Caco-2 (cell line): ENCODE results near the gene ST6GALNAC2. TPM values are rescaled to one million over a fixed set of nuclear protein-coding genes. Genes with fewer than 3 reads are reported as not detected.

Source experiments
- BruUV-seq: library from RNA; stranded (reverse); fragments of 400-500 nt; replicated peaks from 2 replicates; lab custom pipeline; 2021; lab: Mats Ljungman, UMichigan
- CTCF ChIA-PET: fragments of 300-600 bp; sonication (Branson Sonifier 250); formaldehyde crosslinking; loops from one replicate; lab custom pipeline; 2022; ENCODE audit warnings: antibody characterized with exemption; lab: Charles Lee
- POLR2A ChIA-PET: fragments of 300-600 bp; sonication (Branson Sonifier 250); formaldehyde crosslinking; loops from one replicate; lab custom pipeline; 2022; ENCODE audit warnings: antibody characterized with exemption; lab: Charles Lee
- DNase-seq, 2 experiments: peaks; one replicate each; pipeline versions ENCODE4 v3.0.0 to v3.0.0-alpha.2; 2020 to 2022
- H3K27me3 ChIP-seq: replicated peaks from 2 replicates; pipeline ENCODE4 v1.6.0; 2011; ENCODE audit warnings: low read length; ENCODE audit not compliant: control insufficient read depth, insufficient read depth
- H3K36me3 ChIP-seq: 2 replicates; pipeline ENCODE4 v1.5.1; 2011; ENCODE audit warnings: low read length; ENCODE audit not compliant: control insufficient read depth, insufficient read depth
- H3K4me1 ChIP-seq: fragments of 250-450 bp; sonication (Bioruptor Pico); 2 replicates; pipeline ENCODE4 v1.5.1; 2020; ENCODE audit warnings: mild to moderate bottlenecking
- H3K4me3 ChIP-seq: 2 replicates; pipeline ENCODE4 v1.5.1; 2011; ENCODE audit warnings: low read depth, mild to moderate bottlenecking, control low read depth, low read length
- H3K9me3 ChIP-seq: fragments of 250-450 bp; sonication (Bioruptor Pico); 2 replicates; pipeline ENCODE4 v1.5.1; 2020; ENCODE audit warnings: mild to moderate bottlenecking, moderate library complexity
- H3K27ac Mint-ChIP-seq: one replicate; pipeline ENCODE4 v1.8.0; 2022; ENCODE audit warnings: mixed read lengths; ENCODE audit not compliant: unreplicated experiment
- H3K27me3 Mint-ChIP-seq: one replicate; pipeline ENCODE4 v1.8.0; 2022; ENCODE audit warnings: mixed read lengths; ENCODE audit not compliant: insufficient read depth, unreplicated experiment
- H3K36me3 Mint-ChIP-seq: one replicate; pipeline ENCODE4 v1.8.0; 2022; ENCODE audit warnings: mild to moderate bottlenecking, mixed read lengths; ENCODE audit not compliant: insufficient read depth, unreplicated experiment
- H3K4me1 Mint-ChIP-seq: one replicate; pipeline ENCODE4 v1.8.0; 2022; ENCODE audit warnings: low read depth, mixed read lengths; ENCODE audit not compliant: unreplicated experiment
- H3K4me3 Mint-ChIP-seq: one replicate; pipeline ENCODE4 v1.8.0; 2022; ENCODE audit warnings: mild to moderate bottlenecking, moderate library complexity, mixed read lengths; ENCODE audit not compliant: unreplicated experiment
- H3K9me3 Mint-ChIP-seq: one replicate; pipeline ENCODE4 v1.8.0; 2022; ENCODE audit warnings: mixed read lengths; ENCODE audit not compliant: unreplicated experiment
- CTCF ChIP-seq, 2 experiments: fragments of 200-600 bp in 1 of 2; IDR thresholded peaks; 1 replicate in 1 of 2; 2 replicates in 1 of 2; pipeline versions ENCODE4 v1.5.1 to v1.8.0; 2011 to 2022; ENCODE audit warnings: antibody characterized with exemption in 1 of 2, control low read depth in 1 of 2, inconsistent platforms in 1 of 2, low read depth in 1 of 2, low read length in 1 of 2, mild to moderate bottlenecking in 1 of 2, moderate library complexity in 1 of 2; ENCODE audit not compliant: insufficient read depth in 1 of 2, severe bottlenecking in 1 of 2, unreplicated experiment in 1 of 2
- intact Hi-C: fragments of 100-400 bp; cut with micrococcal nuclease; formaldehyde crosslinking; loops from one replicate; pipeline ENCODE4 v1.10.0; 2022; ENCODE audit not compliant: unreplicated experiment
- total RNA-seq: library from RNA; stranded (reverse); gene quantifications from 2 replicates; pipeline ENCODE4 v1.2.3, GENCODE V29; 2022

The ST6GALNAC2 gene
- total RNA-seq, 1 experiment from 2014 or later: 0.77 TPM

DNA sequence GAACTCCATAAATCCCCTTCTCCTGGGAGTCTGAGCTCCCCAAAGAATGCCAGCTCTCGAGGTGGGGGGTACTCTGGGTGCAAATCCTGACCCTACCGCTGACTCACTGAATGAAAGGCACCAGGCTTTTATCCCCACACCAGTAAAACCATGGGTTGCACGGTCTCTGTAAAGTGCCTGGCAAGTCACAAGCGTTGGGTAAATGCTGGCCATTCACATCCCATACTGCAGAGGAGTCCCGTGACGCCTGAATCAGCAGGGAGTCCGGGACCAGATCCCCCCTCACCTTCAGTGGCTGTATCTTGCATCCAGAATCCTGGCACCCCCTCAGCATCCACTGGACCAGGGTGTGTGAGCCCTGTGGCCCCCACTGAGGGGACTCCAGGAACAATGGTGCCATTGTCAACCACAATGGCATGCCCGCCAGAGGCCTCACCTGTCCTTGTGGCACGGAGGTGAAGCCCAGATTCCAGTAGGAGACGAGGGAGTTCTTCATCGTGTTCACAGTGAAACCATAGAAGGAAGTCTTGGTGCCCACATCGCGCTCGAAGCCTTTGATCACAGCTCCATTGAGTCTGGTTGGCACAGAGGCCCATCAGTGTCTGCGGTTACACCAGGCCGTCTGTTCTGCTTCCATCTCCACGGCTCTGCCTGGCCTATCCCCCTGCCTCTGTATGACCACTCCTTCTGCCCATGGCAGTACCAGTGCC is 13.3 kb downstream of the ST6GALNAC2 start:
- no peaks in the 10 kb centered on the region for H3K9me3 Mint-ChIP-seq
- no TSS peak for BruUV-seq
- no peaks in the 10 kb centered on the region for H3K27me3 Mint-ChIP-seq
- intact Hi-C loops: no loop called here
- no peak for TF ChIP-seq CTCF (IDR thresholded peaks at IDR 0.05; ENCODE audit: insufficient read depth in 1 of 2, low read depth in 1 of 2, low read length in 1 of 2, severe bottlenecking in 1 of 2, unreplicated experiment in 1 of 2)
- no peak overlapping the region for H3K4me3 Mint-ChIP-seq
- H3K4me1 ChIP-seq: peaks cover 17% of the 10 kb centered on the region
- H3K4me3 ChIP-seq: no peak overlapping the region
- H3K36me3 ChIP-seq: no peaks in the 10 kb centered on the region
- POLR2A ChIA-PET: interaction anchor here (1.0 kb wide), 1 partner anchor 41 kb away, joined by 3 read pairs; no protein-coding TSS in a partner anchor
- no peak overlapping the region for H3K27ac Mint-ChIP-seq
- CTCF ChIA-PET: interaction anchor here (0.7 to 1.1 kb wide), 2 partner anchors 52 to 106 kb away, joined by 3 to 4 read pairs; no protein-coding TSS in a partner anchor
- peaks cover 44% of the 10 kb centered on the region for H3K36me3 Mint-ChIP-seq
- H3K4me1 Mint-ChIP-seq: no peaks in the 10 kb centered on the region
- no peaks in the 10 kb centered on the region for H3K27me3 ChIP-seq
- H3K9me3 ChIP-seq: no peaks in the 10 kb centered on the region
- no peak for DNase-seq

DNA sequence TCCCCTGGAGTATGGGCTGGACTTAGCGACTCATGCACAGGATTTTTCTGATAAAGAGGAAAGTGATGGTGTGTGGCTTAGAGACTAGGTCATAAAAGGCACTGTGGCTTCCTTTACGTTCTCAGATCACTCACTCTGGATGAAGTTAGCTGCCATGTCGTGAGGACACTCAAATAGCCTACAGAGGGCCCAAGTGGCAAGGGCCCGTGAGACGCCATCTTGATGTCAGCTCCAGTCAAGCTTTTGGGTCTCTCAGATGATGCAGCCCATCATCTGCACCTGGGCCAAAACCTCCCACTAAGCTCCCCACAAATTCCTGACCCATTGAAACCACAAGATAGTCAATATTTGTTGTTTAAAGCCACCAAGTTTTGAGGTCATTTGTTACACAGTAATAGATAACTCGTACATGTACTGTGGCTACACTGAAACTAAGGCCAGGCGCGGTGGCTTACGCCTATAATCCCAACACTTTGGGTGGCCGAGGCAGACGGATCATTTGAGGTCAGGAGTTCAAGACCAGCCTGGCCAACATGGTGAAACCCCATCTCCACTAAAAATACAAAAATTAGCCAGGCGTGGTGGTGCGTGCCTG is 14.7 kb downstream of the ST6GALNAC2 start:
- no peaks in the 10 kb centered on the region for H3K27me3 ChIP-seq
- DNase-seq: no peak
- ChIA-PET POLR2A (no interaction called here), CTCF (interaction anchor here (0.8 to 1.5 kb wide), 2 partner anchors 53 to 100 kb away, joined by 3 to 4 read pairs; no protein-coding TSS in a partner anchor)
- TF ChIP-seq CTCF (IDR thresholded peaks at IDR 0.05; ENCODE audit: insufficient read depth in 1 of 2, low read depth in 1 of 2, low read length in 1 of 2, severe bottlenecking in 1 of 2, unreplicated experiment in 1 of 2): no peak
- Mint-ChIP-seq H3K9me3 (no peaks in the 10 kb centered on the region), H3K36me3 (peaks cover 58% of the 10 kb centered on the region), H3K27ac (peak overlapping the region; percentile 52), H3K27me3 (no peaks in the 10 kb centered on the region), H3K4me3 (no peak overlapping the region), H3K4me1 (peaks cover 11% of the 10 kb centered on the region)
- no TSS peak for BruUV-seq
- no peak overlapping the region for H3K4me3 ChIP-seq
- intact Hi-C loops: no loop called here
- H3K9me3 ChIP-seq: no peaks in the 10 kb centered on the region
- H3K36me3 ChIP-seq: no peaks in the 10 kb centered on the region
- peaks cover 18% of the 10 kb centered on the region for H3K4me1 ChIP-seq

GRCh38 chr17:76570457-76570856 is 15.2 kb downstream of the ST6GALNAC2 start:
- TF ChIP-seq CTCF (IDR thresholded peaks at IDR 0.05; ENCODE audit: insufficient read depth in 1 of 2, low read depth in 1 of 2, low read length in 1 of 2, severe bottlenecking in 1 of 2, unreplicated experiment in 1 of 2): no peak
- Mint-ChIP-seq H3K36me3 (peaks cover 63% of the 10 kb centered on the region), H3K27ac (peak overlapping the region; percentile 52), H3K9me3 (no peaks in the 10 kb centered on the region), H3K4me3 (no peak overlapping the region), H3K27me3 (no peaks in the 10 kb centered on the region), H3K4me1 (peaks cover 15% of the 10 kb centered on the region)
- Histone ChIP-seq H3K36me3 (no peaks in the 10 kb centered on the region), H3K4me3 (no peak overlapping the region), H3K4me1 (peaks cover 20% of the 10 kb centered on the region), H3K27me3 (no peaks in the 10 kb centered on the region), H3K9me3 (no peaks in the 10 kb centered on the region)
- ChIA-PET CTCF (interaction anchor here (1.0 to 1.5 kb wide), 3 partner anchors 23 to 54 kb away, joined by 3 to 6 read pairs (median 4); no protein-coding TSS in a partner anchor), POLR2A (no interaction called here)
- BruUV-seq: no TSS peak
- DNase-seq: no peak
- intact Hi-C loops: no loop called here
